HG03039 (cell line): ENCODE measurements around the gene MAT2A.
A peak's percentile ranks its signal among the peaks of the same experiment; 100 is the strongest.

Source experiments
- ATAC-seq: cut with Tn5 transposase; IDR thresholded peaks from one replicate; pipeline ENCODE4 v1.9.1; 2021; ENCODE audit warnings: mild to moderate bottlenecking, moderate library complexity; ENCODE audit not compliant: unreplicated experiment

Gene MAT2A

GRCh38 chr2:85538507-85539360 lies at the start of gene MAT2A:
Gene MAT2A (plus strand): TSS chr2:85539168. CDS start chr2:85539288, 120 bp downstream.
- ATAC-seq: peak; percentile 65

GRCh38 chr2:85490861-85491755 lies 47.9 kb upstream of the MAT2A start:
- ATAC-seq: no peak

GRCh38 chr2:85496436-85496835 lies 42.5 kb upstream of the MAT2A start:
- ATAC-seq: no peak

- ATAC-seq: no peak
These were observed 40.9 kb upstream of the MAT2A start for GRCh38 chr2:85497944-85498630.

GRCh38 chr2:85501248-85501647 lies 37.7 kb upstream of the MAT2A start:
- ATAC-seq: no peak

GRCh38 chr2:85502720-85503119 lies 36.2 kb upstream of the MAT2A start:
- ATAC-seq: no peak

- no peak for ATAC-seq
These were observed 35.7 kb upstream of the MAT2A start for GRCh38 chr2:85503168-85503850.

GRCh38 chr2:85503851-85504777 lies 34.9 kb upstream of the MAT2A start:
- ATAC-seq: no peak

- no peak for ATAC-seq
These were observed 34.1 kb upstream of the MAT2A start for GRCh38 chr2:85504778-85505261.

GRCh38 chr2:85505551-85506238 lies 33.3 kb upstream of the MAT2A start:
- no peak for ATAC-seq

GRCh38 chr2:85506768-85507181 lies 32.2 kb upstream of the MAT2A start:
- ATAC-seq: no peak

- no peak for ATAC-seq
These were observed 27.8 kb upstream of the MAT2A start for GRCh38 chr2:85511008-85511811.

GRCh38 chr2:85514323-85514722 lies 24.6 kb upstream of the MAT2A start:
- no peak for ATAC-seq

GRCh38 chr2:85516653-85517389 lies 22.1 kb upstream of the MAT2A start:
- ATAC-seq: no peak

GRCh38 chr2:85522090-85522647 lies 16.8 kb upstream of the MAT2A start:
- no peak for ATAC-seq

- no peak for ATAC-seq
These were observed 15.7 kb upstream of the MAT2A start for GRCh38 chr2:85523062-85523902.
